Activated CD4-positive, alpha-beta T cell treated with anti-CD3 and anti-CD28 coated beads for 36 hours (primary cell): ENCODE data around the gene PICALM. TPM values are rescaled to one million over a fixed set of nuclear protein-coding genes. Genes with fewer than 3 reads are reported as not detected.
"Not testable (repeated sequence)": the region's sequence is repeated elsewhere in the genome, so short reads cannot be mapped to it uniquely, and the experiment has no call there.

ENCODE experiments used
- ATAC-seq: fragments of 200-7000 bp; cut with Tn5 transposase; one replicate; pipeline ENCODE4 v1.10.0; 2021; ENCODE audit warnings: mild to moderate bottlenecking, moderate library complexity
- CTCF ChIA-PET: fragments of 350-600 bp; sonication (Branson Sonifier 250); formaldehyde crosslinking; loops from one replicate; lab custom pipeline; 2021; ENCODE audit warnings: antibody characterized with exemption; lab: Charles Lee
- POLR2A ChIA-PET: fragments of 350-600 bp; sonication (Branson Sonifier 250); formaldehyde crosslinking; loops from one replicate; lab custom pipeline; 2021; ENCODE audit warnings: antibody characterized with exemption, inconsistent platforms; lab: Charles Lee
- DNase-seq: peaks from one replicate; pipeline ENCODE4 v3.0.0-alpha.2; 2020
- H3K27ac Mint-ChIP-seq: one replicate; pipeline ENCODE4 v1.8.0; 2021; ENCODE audit warnings: mixed read lengths
- H3K27me3 Mint-ChIP-seq: one replicate; pipeline ENCODE4 v1.8.0; 2021; ENCODE audit warnings: mixed read lengths
- H3K36me3 Mint-ChIP-seq: one replicate; pipeline ENCODE4 v1.8.0; 2021; ENCODE audit warnings: low read depth, mixed read lengths
- H3K4me1 Mint-ChIP-seq: one replicate; pipeline ENCODE4 v1.8.0; 2021; ENCODE audit warnings: mixed read lengths
- H3K4me3 Mint-ChIP-seq: one replicate; pipeline ENCODE4 v1.8.0; 2021; ENCODE audit warnings: mild to moderate bottlenecking, moderate library complexity, mixed read lengths
- H3K9me3 Mint-ChIP-seq: one replicate; pipeline ENCODE4 v1.8.0; 2021; ENCODE audit warnings: low read depth, mixed read lengths
- intact Hi-C, 2 experiments: fragments of 100-400 bp; cut with DNase I in 1 of 2; cut with micrococcal nuclease in 1 of 2; formaldehyde crosslinking; loops; one replicate each; pipeline versions ENCODE4 v1.14.2 to v1.15.1; 2022 to 2024; cut with DNase I, micrococcal nuclease
- total RNA-seq, 2 experiments: library from RNA; stranded (reverse); gene quantifications; one replicate each; pipeline ENCODE4 v1.2.3, GENCODE V29; 2021

Gene PICALM
- total RNA-seq, 2 experiments from 2014 or later = 63.8 to 88.3 TPM

DNA sequence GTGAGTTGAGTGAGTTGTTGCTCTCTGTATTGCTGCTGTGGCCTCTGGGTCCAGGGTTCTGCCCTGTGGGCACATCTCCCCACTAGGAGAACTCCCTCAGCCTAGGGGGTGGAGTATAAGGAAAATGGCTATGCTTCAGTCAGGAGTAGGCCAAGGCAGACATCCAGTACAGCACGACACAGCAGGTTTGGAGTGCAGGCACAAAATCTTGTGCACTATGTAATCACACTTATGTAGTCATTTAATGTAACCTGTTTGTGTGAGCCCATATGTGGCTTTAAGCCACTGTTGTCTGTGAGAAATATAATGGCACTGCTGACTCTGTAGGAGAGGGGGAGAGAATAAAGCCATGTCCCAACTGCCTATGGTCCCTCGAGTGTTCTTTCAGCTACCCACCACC is 123.6 kb downstream of the PICALM start:
- Mint-ChIP-seq H3K27ac (peak overlapping the region; percentile 67), H3K4me3 (no peak overlapping the region), H3K36me3 (peaks cover 14% of the 10 kb centered on the region), H3K4me1 (peaks cover 46% of the 10 kb centered on the region), H3K27me3 (no peaks in the 10 kb centered on the region), H3K9me3 (peaks cover 19% of the 10 kb centered on the region)
- intact Hi-C loops = loop anchor here (5.0 to 10.0 kb wide), 7 partner anchors 122 to 862 kb away; partner anchors contain the start of gene PICALM (in 1 of the 2)
- DNase-seq (peak; percentile 26), ATAC-seq (no peak)
- ChIA-PET POLR2A (no interaction called here), CTCF (no interaction called here)

GRCh38 chr11:85941380-85941973 is 127.4 kb downstream of the PICALM start:
- POLR2A ChIA-PET = no interaction called here
- H3K4me1 Mint-ChIP-seq = peaks cover 18% of the 10 kb centered on the region
- no peak overlapping the region for H3K4me3 Mint-ChIP-seq
- peaks cover 19% of the 10 kb centered on the region for H3K9me3 Mint-ChIP-seq
- DNase-seq = peak; percentile 73
- H3K27me3 Mint-ChIP-seq = no peaks in the 10 kb centered on the region
- no peak overlapping the region for H3K27ac Mint-ChIP-seq
- ATAC-seq = peak; percentile 72
- peaks cover 14% of the 10 kb centered on the region for H3K36me3 Mint-ChIP-seq
- CTCF ChIA-PET = interaction anchor here (0.7 kb wide), 1 partner anchor 321 kb away, joined by 3 read pairs; no protein-coding TSS in a partner anchor
- intact Hi-C loops = loop anchor here (1.0 to 10.0 kb wide), 3 partner anchors 473 to 877 kb away; no protein-coding TSS in a partner anchor

DNA sequence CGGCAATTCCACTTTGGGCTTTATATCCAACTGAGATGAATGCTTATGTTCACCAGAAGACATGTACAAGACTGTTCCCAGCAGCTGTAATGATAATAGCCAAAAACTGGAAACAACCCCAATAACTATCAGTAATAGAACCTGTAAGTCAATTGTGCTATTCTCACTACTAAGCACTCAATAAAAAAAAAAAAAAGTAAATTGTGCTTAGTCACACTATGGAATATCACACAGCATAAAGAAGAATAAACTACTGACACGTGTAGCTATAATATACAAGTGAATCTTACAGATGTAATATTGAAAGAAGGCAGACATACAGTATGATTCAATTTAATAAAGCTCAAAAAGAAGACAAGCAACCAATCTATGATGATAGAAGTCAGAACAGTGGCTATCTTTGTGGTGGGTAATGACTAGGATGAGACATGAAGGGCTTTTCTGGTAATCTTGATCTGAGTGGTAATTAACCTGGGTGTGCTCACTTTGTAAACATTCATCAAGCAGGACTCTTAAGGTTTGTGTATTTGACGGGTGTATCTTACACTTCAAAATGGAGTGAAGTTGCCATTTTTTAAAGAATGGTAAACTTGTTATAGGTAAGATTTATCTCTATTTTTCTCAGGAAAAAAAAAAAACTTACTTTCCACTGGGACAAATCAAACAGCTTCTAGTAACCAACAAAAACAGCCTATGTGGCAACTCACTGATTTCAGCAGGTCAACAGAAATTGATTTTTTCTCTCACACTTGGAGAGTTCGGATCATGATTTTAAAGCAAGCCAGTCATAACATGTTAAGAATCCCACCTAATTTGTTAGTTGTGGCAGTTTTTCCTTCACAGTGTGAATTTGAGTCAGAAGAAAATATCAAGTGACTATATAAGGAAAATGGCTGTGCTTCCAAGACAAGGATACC is 129.5 kb downstream of the PICALM start:
- H3K27me3 Mint-ChIP-seq = no peaks in the 10 kb centered on the region
- no peak overlapping the region for H3K4me3 Mint-ChIP-seq
- H3K9me3 Mint-ChIP-seq = peaks cover 2% of the 10 kb centered on the region
- peaks cover 6% of the 10 kb centered on the region for H3K4me1 Mint-ChIP-seq
- intact Hi-C loops = loop anchor here (2.0 to 10.0 kb wide), 2 partner anchors 475 to 479 kb away; no protein-coding TSS in a partner anchor
- no peak overlapping the region for H3K27ac Mint-ChIP-seq
- POLR2A ChIA-PET = interaction anchor here (0.6 to 0.7 kb wide), 3 partner anchors 9 to 141 kb away, joined by 3 to 8 read pairs (median 4); no protein-coding TSS in a partner anchor
- CTCF ChIA-PET = interaction anchor here (1.0 to 1.8 kb wide), 2 partner anchors 17 to 865 kb away, joined by 5 to 6 read pairs; no protein-coding TSS in a partner anchor
- peak; percentile 77 for ATAC-seq
- no peaks in the 10 kb centered on the region for H3K36me3 Mint-ChIP-seq
- DNase-seq = no peak

GRCh38 chr11:85937835-85938234 is 131.0 kb downstream of the PICALM start:
- intact Hi-C loops = no loop called here
- no peaks in the 10 kb centered on the region for H3K36me3 Mint-ChIP-seq
- no peak overlapping the region for H3K4me3 Mint-ChIP-seq
- DNase-seq (no peak), ATAC-seq (no peak)
- peaks cover 6% of the 10 kb centered on the region for H3K4me1 Mint-ChIP-seq
- H3K9me3 Mint-ChIP-seq = peaks cover 2% of the 10 kb centered on the region
- ChIA-PET POLR2A (no interaction called here), CTCF (interaction anchor here (0.8 kb wide), 1 partner anchor 13 kb away, joined by 3 read pairs; no protein-coding TSS in a partner anchor)
- no peak overlapping the region for H3K27ac Mint-ChIP-seq
- peaks cover 2% of the 10 kb centered on the region for H3K27me3 Mint-ChIP-seq

- ChIA-PET CTCF (no interaction called here), POLR2A (no interaction called here)
- Mint-ChIP-seq H3K4me1 (peaks cover 6% of the 10 kb centered on the region), H3K4me3 (no peak overlapping the region), H3K27me3 (peaks cover 4% of the 10 kb centered on the region), H3K27ac (no peak overlapping the region), H3K9me3 (peaks cover 2% of the 10 kb centered on the region), H3K36me3 (no peaks in the 10 kb centered on the region)
- ATAC-seq (no peak), DNase-seq (no peak)
- intact Hi-C loops = no loop called here
Observed at GRCh38 chr11:85935751-85936150, 133.1 kb downstream of the PICALM start.

DNA sequence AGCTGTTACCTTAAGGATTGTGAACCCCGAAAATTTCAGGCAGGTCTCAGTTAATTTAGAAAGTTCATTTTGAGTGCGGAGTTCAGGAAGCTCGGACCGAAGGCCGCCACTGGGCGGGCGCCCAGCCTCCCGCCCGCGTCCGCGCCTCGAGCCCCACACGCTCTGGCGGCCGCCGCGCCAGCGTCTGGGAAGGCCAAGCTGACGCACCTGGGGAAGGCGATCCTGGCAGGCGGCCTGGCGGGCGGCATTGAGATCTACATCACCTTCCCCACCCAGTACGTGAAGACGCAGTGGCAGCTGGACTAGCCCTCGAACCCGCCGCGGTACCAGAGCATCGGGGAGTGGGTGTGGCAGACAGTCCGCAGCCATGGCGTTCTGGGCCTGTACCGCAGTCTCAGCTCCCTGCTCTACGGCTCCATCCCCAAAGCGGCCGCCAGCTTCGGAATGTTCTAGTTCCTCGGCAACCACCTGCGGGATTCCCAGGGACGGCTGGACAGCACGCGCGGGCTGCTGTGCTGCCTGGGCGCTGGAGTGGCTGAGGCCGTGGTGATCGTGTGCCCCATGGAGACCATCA is 134.2 kb downstream of the PICALM start:
- Mint-ChIP-seq H3K9me3 (peaks cover 2% of the 10 kb centered on the region), H3K4me1 (peaks cover 6% of the 10 kb centered on the region), H3K27me3 (peaks cover 6% of the 10 kb centered on the region), H3K36me3 (no peaks in the 10 kb centered on the region), H3K4me3 (no peak overlapping the region), H3K27ac (no peak overlapping the region)
- ChIA-PET CTCF (interaction anchor here (0.5 to 0.7 kb wide), 2 partner anchors 48 to 530 kb away, joined by 4 read pairs; no protein-coding TSS in a partner anchor), POLR2A (no interaction called here)
- ATAC-seq = no peak
- no peak for DNase-seq
- intact Hi-C loops = no loop called here

DNA sequence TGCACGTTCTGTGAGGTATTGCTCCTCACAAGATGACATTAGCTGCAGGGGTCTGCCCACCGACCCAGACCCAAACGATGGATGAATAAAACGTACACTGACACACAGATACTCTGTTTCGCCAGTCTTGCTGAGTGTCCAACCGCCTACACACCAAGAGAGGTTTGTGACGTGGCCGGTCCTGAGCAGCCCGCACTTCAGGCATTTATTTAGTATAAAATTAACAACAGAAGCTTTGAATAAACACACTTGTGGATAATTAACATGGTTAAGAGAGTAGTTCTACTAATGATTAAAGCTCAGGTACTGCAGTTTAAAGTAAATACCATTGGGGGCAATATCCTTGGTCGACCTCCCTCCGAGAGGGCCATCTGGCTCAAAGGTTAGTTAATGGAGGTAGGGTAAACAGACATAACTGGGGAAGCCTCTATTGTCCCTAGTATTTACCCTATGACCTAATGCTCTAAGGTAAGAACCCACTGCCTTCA is 138.0 kb downstream of the PICALM start:
- ATAC-seq = no peak
- no peaks in the 10 kb centered on the region for H3K4me1 Mint-ChIP-seq
- ChIA-PET POLR2A (no interaction called here), CTCF (interaction anchor here (0.6 kb wide), 1 partner anchor 486 kb away, joined by 3 read pairs; no protein-coding TSS in a partner anchor)
- H3K27me3 Mint-ChIP-seq = peaks cover 18% of the 10 kb centered on the region
- H3K4me3 Mint-ChIP-seq = no peak overlapping the region
- DNase-seq = no peak
- no peaks in the 10 kb centered on the region for H3K9me3 Mint-ChIP-seq
- no peak overlapping the region for H3K27ac Mint-ChIP-seq
- intact Hi-C loops = no loop called here
- no peaks in the 10 kb centered on the region for H3K36me3 Mint-ChIP-seq

- H3K4me3 Mint-ChIP-seq, DNase-seq, H3K9me3 Mint-ChIP-seq, CTCF ChIA-PET, H3K4me1 Mint-ChIP-seq, intact Hi-C loops, ATAC-seq, H3K27ac Mint-ChIP-seq, H3K36me3 Mint-ChIP-seq: not testable (repeated sequence)
- POLR2A ChIA-PET = interaction anchor here (0.7 kb wide), 1 partner anchor 72 kb away, joined by 3 read pairs; the partner anchor contains the start of gene CCDC83
- H3K27me3 Mint-ChIP-seq = peaks cover 26% of the 10 kb centered on the region
Observed at GRCh38 chr11:85926653-85927214, 142.2 kb downstream of the PICALM start.

DNA sequence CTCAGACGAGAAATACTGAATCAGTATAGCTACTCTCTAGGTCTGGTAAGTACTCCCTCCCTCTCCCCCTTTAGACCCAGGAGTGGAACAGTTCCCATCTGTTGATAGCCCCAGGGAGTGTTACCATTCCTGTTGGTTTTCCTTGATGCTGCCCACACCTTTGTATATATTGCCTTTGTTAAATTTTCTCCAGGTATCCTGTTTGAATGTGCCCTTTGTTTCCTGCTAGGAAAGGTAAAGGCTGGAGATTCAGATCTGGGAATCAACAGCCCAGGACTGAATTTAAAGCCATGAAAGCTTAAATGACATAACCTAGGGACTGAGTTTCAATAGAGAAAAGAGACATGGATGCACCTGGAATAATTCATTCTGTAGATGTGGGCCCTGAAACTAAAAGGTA is 145.4 kb downstream of the PICALM start:
- H3K27me3 Mint-ChIP-seq = peaks cover 21% of the 10 kb centered on the region
- ChIA-PET CTCF (no interaction called here), POLR2A (no interaction called here)
- H3K4me1 Mint-ChIP-seq = peaks cover 7% of the 10 kb centered on the region
- no peak overlapping the region for H3K4me3 Mint-ChIP-seq
- H3K27ac Mint-ChIP-seq = no peak overlapping the region
- no peaks in the 10 kb centered on the region for H3K9me3 Mint-ChIP-seq
- no peak for DNase-seq
- H3K36me3 Mint-ChIP-seq = no peaks in the 10 kb centered on the region
- no peak for ATAC-seq
- intact Hi-C loops = no loop called here

DNA sequence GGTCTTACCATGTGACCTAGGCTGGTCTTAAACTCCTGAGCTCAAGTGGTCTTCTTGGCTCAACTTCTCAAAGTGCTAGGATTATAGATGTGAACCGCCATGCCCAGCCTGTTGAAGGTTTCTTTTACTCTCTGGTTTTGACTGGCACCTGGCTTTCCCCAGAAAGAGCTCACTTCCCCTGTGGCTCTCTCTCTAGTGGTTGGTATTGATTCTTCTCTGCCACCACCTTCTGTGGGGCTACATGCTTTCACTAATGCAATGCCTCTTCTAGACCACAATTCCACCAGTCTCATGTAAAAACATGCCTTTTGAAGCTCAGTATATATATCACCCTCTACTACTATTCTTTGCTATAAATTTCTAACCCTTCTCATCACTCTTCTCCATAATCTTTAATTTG is 146.5 kb downstream of the PICALM start:
- intact Hi-C loops = no loop called here
- CTCF ChIA-PET = interaction anchor here (0.6 to 1.3 kb wide), 2 partner anchors 57 to 430 kb away, joined by 3 to 4 read pairs; no protein-coding TSS in a partner anchor

More for the DNA sequence above, 146.5 kb downstream of the PICALM start:
- Mint-ChIP-seq H3K27ac (no peak overlapping the region), H3K4me1 (peaks cover 7% of the 10 kb centered on the region), H3K36me3 (no peaks in the 10 kb centered on the region), H3K27me3 (peaks cover 19% of the 10 kb centered on the region), H3K9me3 (no peaks in the 10 kb centered on the region), H3K4me3 (no peak overlapping the region)
- POLR2A ChIA-PET = interaction anchor here (0.7 kb wide), 1 partner anchor 282 kb away, joined by 3 read pairs; no protein-coding TSS in a partner anchor
- DNase-seq (peak; percentile 15), ATAC-seq (peak; percentile 76)
